Hematopoietic multipotent progenitor cell treated with erythropoietin and hydrocortisone succinate and interleukin-3 and kit ligand, for 6 days (in vitro differentiated cells): ENCODE measurements around the gene GAGE12H.
A peak's percentile ranks its signal among the peaks of the same experiment; 100 is the strongest.
"Not testable (repeated sequence)": the region's sequence is repeated elsewhere in the genome, so short reads cannot be mapped to it uniquely, and the experiment has no call there.

Experiments used
- DNase-seq: peaks from one replicate; pipeline ENCODE4 v3.0.0-alpha.2; 2015

Gene GAGE12H, protein sequence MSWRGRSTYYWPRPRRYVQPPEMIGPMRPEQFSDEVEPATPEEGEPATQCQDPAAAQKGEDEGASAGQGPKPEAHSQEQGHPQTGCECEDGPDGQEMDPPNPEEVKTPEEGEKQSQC

GRCh38 chrX:49579649-49580048 is at the start of gene GAGE12H:
TSS of gene GAGE12H (plus strand) at chrX:49579949. CDS start at chrX:49581104, 1,155 bp downstream.
- DNase-seq, result not testable (repeated sequence)

DNA sequence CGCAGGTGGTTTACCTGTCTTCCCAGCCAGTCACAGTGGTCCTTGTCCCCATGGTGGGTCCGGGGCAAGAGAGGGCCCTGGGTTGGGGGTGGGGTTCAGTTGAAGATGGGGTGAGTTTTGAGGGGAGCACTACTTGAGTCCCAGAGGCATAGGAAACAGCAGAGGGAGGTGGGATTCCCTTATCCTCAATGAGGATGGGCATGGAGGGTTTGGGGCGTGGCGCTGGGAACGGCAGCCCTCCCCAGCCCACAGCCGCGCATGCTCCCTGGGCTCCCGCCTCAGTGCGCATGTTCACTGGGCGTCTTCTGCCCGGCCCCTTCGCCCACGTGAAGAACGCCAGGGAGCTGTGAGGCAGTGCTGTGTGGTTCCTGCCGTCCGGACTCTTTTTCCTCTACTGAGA is 47.9 kb upstream of the GAGE12H start, which contains the start of gene GAGE12C:
Gene GAGE12C (plus strand): TSS at position 301 of the 400 bp plus-strand sequence. CDS start 1,155 bp downstream, outside the sequence.
- DNase-seq, result not testable (repeated sequence)

DNA sequence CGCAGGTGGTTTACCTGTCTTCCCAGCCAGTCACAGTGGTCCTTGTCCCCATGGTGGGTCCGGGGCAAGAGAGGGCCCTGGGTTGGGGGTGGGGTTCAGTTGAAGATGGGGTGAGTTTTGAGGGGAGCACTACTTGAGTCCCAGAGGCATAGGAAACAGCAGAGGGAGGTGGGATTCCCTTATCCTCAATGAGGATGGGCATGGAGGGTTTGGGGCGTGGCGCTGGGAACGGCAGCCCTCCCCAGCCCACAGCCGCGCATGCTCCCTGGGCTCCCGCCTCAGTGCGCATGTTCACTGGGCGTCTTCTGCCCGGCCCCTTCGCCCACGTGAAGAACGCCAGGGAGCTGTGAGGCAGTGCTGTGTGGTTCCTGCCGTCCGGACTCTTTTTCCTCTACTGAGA is 38.3 kb upstream of the GAGE12H start, which contains the start of gene GAGE12D:
Gene GAGE12D (plus strand): TSS at position 301 of the 400 bp plus-strand sequence. CDS start 1,155 bp downstream, outside the sequence.
- DNase-seq, result not testable (repeated sequence)

DNA sequence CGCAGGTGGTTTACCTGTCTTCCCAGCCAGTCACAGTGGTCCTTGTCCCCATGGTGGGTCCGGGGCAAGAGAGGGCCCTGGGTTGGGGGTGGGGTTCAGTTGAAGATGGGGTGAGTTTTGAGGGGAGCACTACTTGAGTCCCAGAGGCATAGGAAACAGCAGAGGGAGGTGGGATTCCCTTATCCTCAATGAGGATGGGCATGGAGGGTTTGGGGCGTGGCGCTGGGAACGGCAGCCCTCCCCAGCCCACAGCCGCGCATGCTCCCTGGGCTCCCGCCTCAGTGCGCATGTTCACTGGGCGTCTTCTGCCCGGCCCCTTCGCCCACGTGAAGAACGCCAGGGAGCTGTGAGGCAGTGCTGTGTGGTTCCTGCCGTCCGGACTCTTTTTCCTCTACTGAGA is 28.8 kb upstream of the GAGE12H start, which contains the start of gene GAGE12E:
Gene GAGE12E (plus strand): TSS at position 301 of the 400 bp plus-strand sequence. CDS start 1,155 bp downstream, outside the sequence.
- DNase-seq, result not testable (repeated sequence)

GRCh38 chrX:49560542-49560941 is 19.2 kb upstream of the GAGE12H start, which contains the start of gene GAGE12F:
TSS of gene GAGE12F (plus strand) at chrX:49560842. CDS start at chrX:49561997, 1,155 bp downstream.
- DNase-seq, result not testable (repeated sequence)

DNA sequence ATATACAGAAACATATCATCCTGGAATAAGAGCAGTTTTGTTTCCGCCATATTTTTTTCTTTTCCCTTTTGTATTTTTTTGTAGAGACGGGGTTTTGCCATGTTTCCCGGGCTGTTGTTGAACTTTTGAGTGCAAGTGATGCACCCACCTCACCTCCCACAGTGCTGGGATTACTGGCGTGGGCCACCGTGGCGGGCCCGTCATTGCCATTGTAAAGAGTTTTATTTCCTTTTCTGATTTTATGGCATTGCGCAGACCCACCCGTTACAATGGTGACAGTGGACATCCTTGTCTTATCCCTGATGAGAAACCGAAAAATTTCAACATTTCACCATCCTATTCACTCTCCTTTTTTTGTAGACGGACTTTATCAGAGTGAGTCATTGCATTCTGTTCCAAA is 11.0 kb upstream of the GAGE12H start:
- DNase-seq, result not testable (repeated sequence)

DNA sequence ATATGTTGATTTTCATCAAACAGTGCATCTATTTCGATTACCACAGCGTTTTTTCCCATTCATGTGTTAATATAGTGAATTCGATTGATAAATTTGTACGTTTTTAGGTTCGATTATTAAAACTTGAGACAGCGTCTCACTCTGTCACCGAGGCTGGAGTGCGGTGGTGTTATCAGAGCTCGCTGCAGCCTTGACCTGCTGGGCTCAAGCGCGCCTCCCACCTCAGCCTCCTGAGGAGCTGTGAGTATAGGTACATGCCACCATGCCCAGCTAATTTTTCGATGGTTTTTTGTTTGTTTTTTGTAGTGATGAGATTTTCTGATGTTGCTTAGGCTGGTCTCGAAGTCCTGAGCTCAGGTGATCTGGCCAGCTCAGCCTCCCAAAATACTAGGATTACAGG is 10.6 kb upstream of the GAGE12H start:
- not testable (repeated sequence) for DNase-seq

DNA sequence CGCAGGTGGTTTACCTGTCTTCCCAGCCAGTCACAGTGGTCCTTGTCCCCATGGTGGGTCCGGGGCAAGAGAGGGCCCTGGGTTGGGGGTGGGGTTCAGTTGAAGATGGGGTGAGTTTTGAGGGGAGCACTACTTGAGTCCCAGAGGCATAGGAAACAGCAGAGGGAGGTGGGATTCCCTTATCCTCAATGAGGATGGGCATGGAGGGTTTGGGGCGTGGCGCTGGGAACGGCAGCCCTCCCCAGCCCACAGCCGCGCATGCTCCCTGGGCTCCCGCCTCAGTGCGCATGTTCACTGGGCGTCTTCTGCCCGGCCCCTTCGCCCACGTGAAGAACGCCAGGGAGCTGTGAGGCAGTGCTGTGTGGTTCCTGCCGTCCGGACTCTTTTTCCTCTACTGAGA is 9.6 kb upstream of the GAGE12H start, which contains the start of gene GAGE12G:
Gene GAGE12G (plus strand): TSS at position 301 of the 400 bp plus-strand sequence. CDS start 1,155 bp downstream, outside the sequence.
- DNase-seq, result not testable (repeated sequence)

GRCh38 chrX:49589196-49589595 is 9.4 kb downstream of the GAGE12H start, which contains the start of gene GAGE2A:
TSS of gene GAGE2A (plus strand) at chrX:49589496. CDS start at chrX:49590651, 1,155 bp downstream.
- not testable (repeated sequence) for DNase-seq

DNA sequence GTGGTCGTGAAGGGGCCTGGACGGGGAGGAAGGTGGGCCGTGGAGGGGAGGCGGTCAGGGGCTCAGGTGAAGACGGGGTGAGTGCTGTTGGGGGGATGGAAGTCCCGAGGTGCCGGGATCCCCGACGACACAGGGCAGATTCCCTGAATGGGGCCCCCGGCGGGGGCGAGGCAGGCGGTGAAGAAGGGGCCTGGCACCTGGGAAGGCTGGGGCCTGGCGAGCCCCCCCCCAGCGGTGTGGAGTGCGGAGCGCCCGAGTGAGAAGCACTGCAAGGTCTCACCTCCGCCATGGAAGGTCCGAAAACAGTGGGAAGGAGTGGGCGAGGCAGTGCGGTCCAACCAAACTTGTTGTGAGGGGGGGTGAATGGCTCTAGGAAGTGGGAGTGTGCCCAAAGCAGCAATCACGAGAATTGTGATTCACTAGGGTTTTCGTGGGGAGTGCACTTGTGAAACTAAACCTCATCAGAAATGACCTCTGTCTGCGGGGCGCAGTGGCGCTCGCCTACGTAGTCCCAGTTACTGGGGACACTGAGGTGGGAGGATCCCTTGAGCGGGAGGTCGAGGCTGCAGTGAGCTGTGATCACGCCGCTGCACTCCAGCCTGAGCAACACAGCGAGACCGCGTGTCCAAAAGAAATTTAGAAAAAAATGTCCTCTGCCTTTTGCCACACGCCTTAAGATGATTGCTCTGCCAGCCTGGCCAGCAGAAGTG is 10.2 kb downstream of the GAGE12H start:
- not testable (repeated sequence) for DNase-seq

DNA sequence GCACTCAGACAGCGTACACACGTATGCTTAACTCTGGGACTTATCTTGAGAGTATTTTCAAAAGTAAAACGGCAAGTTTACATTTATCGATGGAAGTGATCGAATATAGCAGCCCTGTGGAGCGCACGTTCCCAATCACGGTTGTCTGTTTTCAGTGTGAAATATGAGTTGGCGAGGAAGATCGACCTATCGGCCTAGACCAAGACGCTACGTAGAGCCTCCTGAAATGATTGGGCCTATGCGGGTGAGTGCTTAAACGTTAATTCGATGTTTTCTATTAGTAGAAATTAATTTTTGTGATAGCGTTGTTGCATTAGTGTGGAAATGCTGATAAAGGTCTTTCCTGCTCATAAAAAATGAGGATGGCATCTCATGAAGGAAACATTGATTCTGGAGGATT is 10.7 kb downstream of the GAGE12H start:
- not testable (repeated sequence) for DNase-seq

DNA sequence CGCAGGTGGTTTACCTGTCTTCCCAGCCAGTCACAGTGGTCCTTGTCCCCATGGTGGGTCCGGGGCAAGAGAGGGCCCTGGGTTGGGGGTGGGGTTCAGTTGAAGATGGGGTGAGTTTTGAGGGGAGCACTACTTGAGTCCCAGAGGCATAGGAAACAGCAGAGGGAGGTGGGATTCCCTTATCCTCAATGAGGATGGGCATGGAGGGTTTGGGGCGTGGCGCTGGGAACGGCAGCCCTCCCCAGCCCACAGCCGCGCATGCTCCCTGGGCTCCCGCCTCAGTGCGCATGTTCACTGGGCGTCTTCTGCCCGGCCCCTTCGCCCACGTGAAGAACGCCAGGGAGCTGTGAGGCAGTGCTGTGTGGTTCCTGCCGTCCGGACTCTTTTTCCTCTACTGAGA is 19.0 kb downstream of the GAGE12H start, which contains the start of gene GAGE1:
Gene GAGE1 (plus strand): TSS at position 301 of the 400 bp plus-strand sequence. CDS start 1,155 bp downstream, outside the sequence.
- not testable (repeated sequence) for DNase-seq

- DNase-seq, result no peak
Observed at GRCh38 chrX:49610718-49611310, 31.1 kb downstream of the GAGE12H start.

- DNase-seq, result no peak
Observed at GRCh38 chrX:49618574-49618973, 38.8 kb downstream of the GAGE12H start.

- peak; percentile 49 for DNase-seq
Observed at GRCh38 chrX:49627086-49627777, 47.5 kb downstream of the GAGE12H start.
